Neural cell (in vitro differentiated cells): ENCODE data around the gene KCNIP2. TPM values are rescaled to one million over a fixed set of nuclear protein-coding genes. Genes with fewer than 3 reads are reported as not detected.

Source experiments
- H2AFZ ChIP-seq: fragments of 200-600, 300-800 bp; sonication (generic), shearing (Covaris generic); 2 replicates; pipeline ENCODE4 v1.6.0; 2014; ENCODE audit warnings: low read depth, mild to moderate bottlenecking, antibody characterized with exemption, low read length, moderate library complexity
- H3F3A ChIP-seq: fragments of 200-600 bp; shearing (Covaris generic); 2 replicates; pipeline ENCODE4 v1.6.1; 2016; ENCODE audit warnings: mild to moderate bottlenecking, moderate library complexity, mixed read lengths, antibody characterized with exemption, low read length; ENCODE audit not compliant: insufficient read depth, poor library complexity, severe bottlenecking
- H3K27ac ChIP-seq: fragments of 200-600, 300-800 bp; sonication (generic), shearing (Covaris generic); 2 replicates; pipeline ENCODE4 v1.5.1; 2014; ENCODE audit warnings: mild to moderate bottlenecking, low read length, moderate library complexity
- H3K27me3 ChIP-seq: fragments of 300-800, 200-600 bp; sonication (generic), shearing (Covaris generic); 2 replicates; pipeline ENCODE4 v1.6.0; 2014; ENCODE audit warnings: mild to moderate bottlenecking, low read depth, low read length, moderate library complexity; ENCODE audit not compliant: insufficient read depth
- H3K36me3 ChIP-seq: fragments of 300-800, 200-600 bp; sonication (generic), shearing (Covaris generic); 2 replicates; pipeline ENCODE4 v1.5.1; 2014; ENCODE audit warnings: mild to moderate bottlenecking, antibody characterized with exemption, low read length, moderate library complexity; ENCODE audit not compliant: insufficient read depth
- H3K4me2 ChIP-seq: fragments of 300-800, 200-600 bp; sonication (generic), shearing (Covaris generic); 2 replicates; pipeline ENCODE4 v1.6.0; 2014; ENCODE audit warnings: mild to moderate bottlenecking, low read length
- H3K4me3 ChIP-seq: fragments of 300-800, 200-600 bp; sonication (generic), shearing (Covaris generic); 2 replicates; pipeline ENCODE4 v1.5.1; 2014; ENCODE audit warnings: mild to moderate bottlenecking, low read length, moderate library complexity
- H3K79me2 ChIP-seq: fragments of 200-600 bp; shearing (Covaris generic); replicated peaks from 2 replicates; pipeline ENCODE4 v1.6.0; 2014; ENCODE audit warnings: mild to moderate bottlenecking, low read length, moderate library complexity; ENCODE audit not compliant: insufficient read depth
- H3K9ac ChIP-seq: fragments of 300-800, 200-600 bp; sonication (generic), shearing (Covaris generic); 2 replicates; pipeline ENCODE4 v1.6.1; 2016; ENCODE audit warnings: mild to moderate bottlenecking, low read length, mixed read lengths
- H3K9me2 ChIP-seq: fragments of 200-600 bp; shearing (Covaris generic); 2 replicates; pipeline ENCODE4 v1.6.1; 2016; ENCODE audit warnings: mild to moderate bottlenecking, low read length, mixed read lengths; ENCODE audit not compliant: insufficient read depth
- H3K9me3 ChIP-seq: fragments of 200-600, 300-800 bp; sonication (generic), shearing (Covaris generic); 2 replicates; pipeline ENCODE4 v1.6.1; 2016; ENCODE audit warnings: mild to moderate bottlenecking, mixed run types, low read length, moderate library complexity, mixed read lengths
- H4K20me1 ChIP-seq: fragments of 200-600 bp; shearing (Covaris generic); 2 replicates; pipeline ENCODE4 v1.6.1; 2016; ENCODE audit warnings: mild to moderate bottlenecking, mixed run types; ENCODE audit not compliant: insufficient read depth
- EP300 ChIP-seq: fragments of 450-650 bp; conservative IDR thresholded peaks from 2 replicates; pipeline ENCODE4 v1.6.1; 2014; ENCODE audit warnings: antibody characterized with exemption, mild to moderate bottlenecking, moderate library complexity; ENCODE audit not compliant: poor library complexity, severe bottlenecking
- EZH2 ChIP-seq: fragments of 200-600, 300-800 bp; shearing (Covaris generic), sonication (generic); IDR thresholded peaks from 2 replicates; pipeline ENCODE4 v1.6.1; 2014; ENCODE audit warnings: antibody characterized with exemption, low read length, borderline replicate concordance, mild to moderate bottlenecking; ENCODE audit not compliant: insufficient read depth, poor library complexity, severe bottlenecking
- MXI1 ChIP-seq: fragments of 450-650 bp; conservative IDR thresholded peaks from 2 replicates; pipeline ENCODE4 v1.6.1; 2014; ENCODE audit warnings: antibody characterized with exemption, mild to moderate bottlenecking; ENCODE audit not compliant: poor library complexity, severe bottlenecking
- POLR2AphosphoS5 ChIP-seq: IDR thresholded peaks from 2 replicates; pipeline ENCODE4 v1.6.1; 2012
- RAD21 ChIP-seq: fragments of 450-650 bp; conservative IDR thresholded peaks from 2 replicates; pipeline ENCODE4 v1.6.1; 2014; ENCODE audit warnings: antibody characterized with exemption, mild to moderate bottlenecking, moderate library complexity
- REST ChIP-seq: IDR thresholded peaks from 2 replicates; pipeline ENCODE4 v1.6.1; 2012; ENCODE audit warnings: borderline replicate concordance
- SMC3 ChIP-seq: fragments of 450-650 bp; conservative IDR thresholded peaks from 2 replicates; pipeline ENCODE4 v1.6.1; 2014; ENCODE audit warnings: antibody characterized with exemption, mild to moderate bottlenecking, moderate library complexity; ENCODE audit not compliant: poor library complexity
- TAF1 ChIP-seq: IDR thresholded peaks from 2 replicates; pipeline ENCODE4 v1.6.1; 2012; ENCODE audit warnings: low read depth
- polyA plus RNA-seq: library from polyadenylated mRNA; depleted of rRNA; stranded (reverse); fragments of >200 nt; gene quantifications from 2 replicates; pipeline ENCODE4 v1.2.3, GENCODE V29; 2014
- TF ChIP-seq, protein P1 (sequence below): fragments of 450-650 bp; IDR thresholded peaks from 2 replicates; pipeline ENCODE4 v1.5.1; 2014; ENCODE audit warnings: antibody characterized with exemption, mild to moderate bottlenecking, moderate library complexity; ENCODE audit not compliant: poor library complexity, severe bottlenecking

KCNIP2 gene
- polyA plus RNA-seq, 1 donor from 2014 or later = 10.0 TPM

GRCh38 chr10:101856626-101857025 lies 13.0 kb upstream of the KCNIP2 start:
- Histone ChIP-seq H3K79me2 (no peaks in the 10 kb centered on the region), H3F3A (no peaks in the 10 kb centered on the region), H3K4me2 (no peak overlapping the region), H3K27me3 (no peaks in the 10 kb centered on the region), H2AFZ (no peak overlapping the region), H4K20me1 (no peaks in the 10 kb centered on the region), H3K9ac (no peak overlapping the region), H3K27ac (no peak overlapping the region), H3K9me2 (no peaks in the 10 kb centered on the region), H3K9me3 (no peaks in the 10 kb centered on the region), H3K36me3 (no peaks in the 10 kb centered on the region), H3K4me3 (no peak overlapping the region)
- TF ChIP-seq MXI1 (no peak), TAF1 (no peak), EP300 (no peak), SMC3 (no peak), RAD21 (no peak), POLR2AphosphoS5 (no peak), REST (no peak), EZH2 (no peak)
- TF ChIP-seq, protein P1, sequence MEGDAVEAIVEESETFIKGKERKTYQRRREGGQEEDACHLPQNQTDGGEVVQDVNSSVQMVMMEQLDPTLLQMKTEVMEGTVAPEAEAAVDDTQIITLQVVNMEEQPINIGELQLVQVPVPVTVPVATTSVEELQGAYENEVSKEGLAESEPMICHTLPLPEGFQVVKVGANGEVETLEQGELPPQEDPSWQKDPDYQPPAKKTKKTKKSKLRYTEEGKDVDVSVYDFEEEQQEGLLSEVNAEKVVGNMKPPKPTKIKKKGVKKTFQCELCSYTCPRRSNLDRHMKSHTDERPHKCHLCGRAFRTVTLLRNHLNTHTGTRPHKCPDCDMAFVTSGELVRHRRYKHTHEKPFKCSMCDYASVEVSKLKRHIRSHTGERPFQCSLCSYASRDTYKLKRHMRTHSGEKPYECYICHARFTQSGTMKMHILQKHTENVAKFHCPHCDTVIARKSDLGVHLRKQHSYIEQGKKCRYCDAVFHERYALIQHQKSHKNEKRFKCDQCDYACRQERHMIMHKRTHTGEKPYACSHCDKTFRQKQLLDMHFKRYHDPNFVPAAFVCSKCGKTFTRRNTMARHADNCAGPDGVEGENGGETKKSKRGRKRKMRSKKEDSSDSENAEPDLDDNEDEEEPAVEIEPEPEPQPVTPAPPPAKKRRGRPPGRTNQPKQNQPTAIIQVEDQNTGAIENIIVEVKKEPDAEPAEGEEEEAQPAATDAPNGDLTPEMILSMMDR = no peak

DNA sequence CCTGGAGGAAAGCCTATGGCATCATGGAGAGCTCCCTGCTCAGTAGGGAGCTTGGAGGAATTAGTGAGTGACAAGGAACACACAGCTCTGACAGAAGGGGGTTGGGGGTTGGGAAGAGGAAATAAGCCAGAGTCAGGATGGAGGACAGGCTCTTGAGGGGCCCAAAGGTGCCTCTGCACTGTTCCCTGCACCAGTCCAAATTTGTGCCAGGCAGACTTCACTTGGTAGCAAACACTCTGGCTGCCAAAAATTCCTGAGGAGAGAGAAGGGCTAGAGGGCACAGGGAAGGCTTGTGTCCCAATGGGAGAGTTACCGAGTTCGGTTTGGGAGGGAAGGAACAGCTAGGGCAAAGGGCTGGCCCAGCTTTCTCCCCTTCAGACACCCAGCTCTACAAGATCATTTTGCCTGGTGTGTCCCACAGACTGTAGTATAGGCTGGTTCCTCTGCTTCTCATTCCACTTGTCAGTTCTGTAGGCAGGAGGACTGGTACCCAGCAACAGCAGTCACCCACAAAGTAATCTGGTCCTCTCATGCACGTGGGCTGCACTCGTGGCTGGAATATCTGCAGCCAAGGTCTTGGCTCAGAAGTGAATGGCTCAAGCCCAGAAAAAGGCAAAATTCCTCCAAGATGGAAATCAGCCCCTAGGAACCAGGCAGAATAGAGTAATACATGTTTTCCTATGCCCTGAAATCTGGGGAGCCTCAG lies 8.0 kb upstream of the KCNIP2 start:
- no peaks in the 10 kb centered on the region for H3K27me3 ChIP-seq
- no peak for TF ChIP-seq REST
- no peak for TF ChIP-seq POLR2AphosphoS5
- no peak for TF ChIP-seq EZH2
- no peak for TF ChIP-seq SMC3
- TF ChIP-seq TAF1 = no peak
- no peak for TF ChIP-seq RAD21
- no peak for TF ChIP-seq EP300
- TF ChIP-seq MXI1 = no peak
- TF ChIP-seq, protein P1 = no peak
- H3K9ac ChIP-seq = no peak overlapping the region
- no peak overlapping the region for H2AFZ ChIP-seq
- no peak overlapping the region for H3K27ac ChIP-seq
- no peaks in the 10 kb centered on the region for H3K79me2 ChIP-seq
- H3K36me3 ChIP-seq = no peaks in the 10 kb centered on the region
- H3F3A ChIP-seq = no peaks in the 10 kb centered on the region
- no peak overlapping the region for H3K4me3 ChIP-seq
- H3K9me2 ChIP-seq = no peaks in the 10 kb centered on the region
- H3K4me2 ChIP-seq = no peak overlapping the region
- no peaks in the 10 kb centered on the region for H4K20me1 ChIP-seq
- no peaks in the 10 kb centered on the region for H3K9me3 ChIP-seq
